GM15510 (cell line): ENCODE data around the gene RRP1.

ENCODE experiments used
- POLR2A ChIP-seq: IDR thresholded peaks from 3 replicates; pipeline ENCODE4 v1.6.1; 2011; ENCODE audit warnings: borderline replicate concordance; ENCODE audit not compliant: insufficient read length; ENCODE audit errors: extremely low read depth

The RRP1 gene

DNA sequence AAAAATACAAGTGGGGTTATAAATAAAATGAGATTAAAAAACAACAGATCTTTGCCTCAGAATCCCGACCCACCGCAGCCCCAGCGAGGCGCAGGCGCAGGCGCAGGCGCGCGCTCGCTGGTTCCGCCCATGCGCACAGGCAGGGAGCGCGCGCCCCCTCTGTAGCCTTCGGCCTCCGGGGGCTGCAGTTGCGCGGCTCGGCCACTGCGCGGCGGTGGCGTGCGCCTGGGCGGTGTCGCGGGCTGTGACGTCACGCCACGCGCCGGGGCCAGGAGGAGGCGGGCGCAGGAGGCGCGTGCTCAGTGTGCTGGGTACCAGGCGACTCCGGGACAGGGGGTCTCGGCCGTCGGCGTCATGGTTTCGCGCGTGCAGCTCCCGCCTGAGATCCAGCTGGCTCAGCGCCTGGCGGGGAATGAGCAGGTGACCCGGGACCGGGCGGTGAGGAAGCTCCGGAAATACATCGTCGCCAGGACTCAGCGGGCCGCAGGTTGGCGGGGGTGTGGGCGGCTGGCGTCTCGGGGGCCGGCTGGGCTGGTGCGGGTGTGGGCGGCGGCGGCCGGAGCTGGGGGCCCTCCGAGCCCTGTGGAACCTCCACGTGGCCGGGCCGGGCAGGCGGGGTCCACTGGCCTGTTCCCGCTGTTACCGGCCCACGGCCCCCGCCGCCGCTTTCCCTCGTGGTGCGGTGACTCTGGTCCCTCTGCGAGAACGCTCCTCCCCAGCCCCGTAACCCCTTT lies at the start of gene RRP1:
TSS of gene RRP1 (plus strand) at position 302 of the 734 bp plus-strand sequence. CDS start at position 355, 53 bp downstream.
- TF ChIP-seq POLR2A = peak; percentile 95

DNA sequence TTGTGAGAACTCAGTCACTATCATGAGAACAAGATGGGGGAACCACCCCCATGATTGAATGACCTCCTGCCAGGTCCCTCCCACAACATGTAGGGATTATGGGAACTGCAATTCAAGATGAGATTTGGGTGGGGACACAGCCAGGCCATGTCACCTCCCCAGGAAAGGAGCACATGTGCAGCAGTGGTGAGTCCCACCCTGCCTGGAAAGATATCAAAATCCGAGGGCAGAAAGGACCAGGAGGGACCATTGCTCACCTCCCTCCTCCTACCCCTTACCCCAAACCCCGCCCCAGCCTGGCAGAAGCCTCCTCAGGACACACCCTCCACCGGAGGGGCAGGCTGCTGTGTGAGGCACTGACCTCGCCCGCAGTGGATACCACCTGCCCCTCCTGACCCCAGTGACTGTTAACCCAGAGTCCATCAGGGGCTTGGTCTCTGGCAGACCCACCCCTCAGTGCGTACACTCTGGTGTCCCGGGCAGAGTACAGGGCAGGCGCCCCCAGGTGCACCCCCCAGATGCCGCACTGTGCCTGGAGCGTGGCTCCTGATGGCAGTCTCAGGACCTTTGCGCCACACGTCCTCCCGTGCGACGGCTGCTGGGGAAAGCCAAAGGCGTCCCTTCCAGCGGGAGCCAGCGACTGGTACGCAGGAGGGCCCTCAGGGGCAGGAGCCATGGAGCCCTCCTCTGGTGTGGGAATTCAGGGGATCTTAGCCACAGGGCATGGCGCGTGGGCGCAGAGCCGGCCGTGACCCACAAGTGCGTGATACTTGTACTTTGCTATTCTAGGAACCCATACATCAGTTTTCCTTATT lies 49.5 kb upstream of the RRP1 start:
- no peak for TF ChIP-seq POLR2A

- no peak for TF ChIP-seq POLR2A
These were observed 48.8 kb upstream of the RRP1 start for GRCh38 chr21:43740497-43741156.

- no peak for TF ChIP-seq POLR2A
These were observed 47.8 kb upstream of the RRP1 start for GRCh38 chr21:43741423-43742096.

- no peak for TF ChIP-seq POLR2A
These were observed 45.4 kb upstream of the RRP1 start for GRCh38 chr21:43743947-43744346.

GRCh38 chr21:43744725-43745124 lies 44.7 kb upstream of the RRP1 start:
- no peak for TF ChIP-seq POLR2A

- TF ChIP-seq POLR2A = no peak
These were observed 43.4 kb upstream of the RRP1 start for GRCh38 chr21:43745772-43746517.

- no peak for TF ChIP-seq POLR2A
These were observed 40.8 kb upstream of the RRP1 start for GRCh38 chr21:43748622-43749021.

DNA sequence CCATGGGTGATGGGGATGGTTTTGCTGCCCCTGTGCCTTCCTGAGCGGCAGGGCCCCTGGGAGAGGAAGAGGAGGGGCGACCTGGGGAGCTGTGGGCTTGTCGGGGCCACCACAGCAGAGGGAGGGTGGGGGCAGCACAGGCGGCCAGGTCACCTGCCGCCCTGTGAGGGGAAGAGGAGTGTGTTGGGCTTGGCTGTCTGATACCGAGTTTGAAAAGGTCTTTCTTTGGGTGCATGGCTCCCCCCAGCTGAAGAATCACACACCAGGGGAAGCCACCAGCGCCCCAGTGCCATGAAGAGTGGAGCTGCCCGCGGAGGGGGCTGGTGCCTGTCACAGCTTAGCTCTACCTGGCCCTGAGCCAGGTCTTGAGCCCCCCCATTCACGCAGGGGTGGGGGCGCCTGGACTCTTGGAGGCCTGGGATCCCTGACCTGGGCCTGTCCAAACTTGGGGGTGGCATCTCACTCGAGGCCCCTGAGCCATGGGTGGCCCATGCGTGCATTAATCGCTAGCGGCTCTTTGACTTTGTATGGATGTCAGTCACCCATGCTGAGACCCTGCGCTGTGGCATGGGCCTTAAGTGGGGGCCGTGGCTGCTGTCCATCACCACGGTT lies 39.6 kb upstream of the RRP1 start:
- TF ChIP-seq POLR2A = no peak

- TF ChIP-seq POLR2A = no peak
These were observed 38.9 kb upstream of the RRP1 start for GRCh38 chr21:43750339-43751033.

GRCh38 chr21:43751955-43752591 lies 37.3 kb upstream of the RRP1 start:
- TF ChIP-seq POLR2A = no peak

DNA sequence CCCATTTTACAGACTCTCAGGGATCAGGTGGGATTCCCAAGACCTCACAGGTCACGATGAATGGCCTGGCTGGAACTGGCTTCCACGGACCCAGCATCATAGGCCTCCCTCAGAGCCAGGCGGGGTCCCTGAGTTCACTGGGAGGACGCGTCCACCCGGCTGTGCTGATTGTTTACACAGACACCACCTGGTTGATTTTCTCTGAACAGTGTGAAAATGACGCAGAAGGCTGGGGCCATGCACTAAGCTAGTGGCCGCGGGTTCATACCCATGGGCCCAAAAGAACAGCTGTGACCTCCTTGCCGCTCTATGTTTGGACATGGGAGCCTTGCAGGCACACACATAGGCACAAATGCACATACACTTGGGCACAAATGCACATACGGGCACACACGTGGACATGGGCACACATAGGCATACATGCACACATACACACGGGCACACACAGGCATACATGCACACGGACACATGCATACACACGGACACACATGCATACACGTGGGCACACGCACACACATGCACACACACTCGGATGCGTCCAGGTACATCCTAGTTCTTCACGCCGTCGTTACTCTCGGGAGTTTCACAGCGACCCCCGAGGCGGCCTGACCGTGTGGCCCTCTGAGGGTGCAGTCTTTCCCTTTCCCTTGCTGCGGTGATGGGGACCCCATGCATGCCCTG lies 36.5 kb upstream of the RRP1 start:
- no peak for TF ChIP-seq POLR2A
